WI38 (cell line): Measurements from ENCODE around the gene PRDM11.
A peak's percentile ranks its signal among the peaks of the same experiment; 100 is the strongest.

Experiments used
- H3K4me3 ChIP-seq: 2 replicates; pipeline ENCODE4 v1.5.1; 2011; ENCODE audit warnings: low read depth, mild to moderate bottlenecking, control low read depth, low read length
- TF ChIP-seq, protein P1 (sequence below): IDR thresholded peaks from 2 replicates; pipeline ENCODE4 v1.5.1; 2012; ENCODE audit warnings: low read depth, mild to moderate bottlenecking, control low read depth, low read length

PRDM11 gene

DNA sequence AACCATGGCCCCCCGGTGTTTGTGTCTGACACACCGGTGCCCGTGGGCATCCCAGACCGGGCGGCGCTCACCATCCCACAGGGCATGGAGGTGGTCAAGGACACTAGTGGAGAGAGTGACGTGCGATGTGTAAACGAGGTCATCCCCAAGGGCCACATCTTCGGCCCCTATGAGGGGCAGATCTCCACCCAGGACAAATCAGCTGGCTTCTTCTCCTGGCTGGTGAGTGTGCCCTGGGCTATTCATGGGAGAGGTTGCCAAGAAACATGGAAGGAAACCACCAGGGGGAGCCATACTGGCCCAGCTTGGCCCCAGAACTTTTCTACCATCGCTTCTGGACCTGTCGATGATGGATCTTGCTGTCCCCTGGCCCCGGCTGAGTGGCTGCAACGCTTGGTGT is 36.5 kb downstream of the PRDM11 start:
- TF ChIP-seq, protein P1, sequence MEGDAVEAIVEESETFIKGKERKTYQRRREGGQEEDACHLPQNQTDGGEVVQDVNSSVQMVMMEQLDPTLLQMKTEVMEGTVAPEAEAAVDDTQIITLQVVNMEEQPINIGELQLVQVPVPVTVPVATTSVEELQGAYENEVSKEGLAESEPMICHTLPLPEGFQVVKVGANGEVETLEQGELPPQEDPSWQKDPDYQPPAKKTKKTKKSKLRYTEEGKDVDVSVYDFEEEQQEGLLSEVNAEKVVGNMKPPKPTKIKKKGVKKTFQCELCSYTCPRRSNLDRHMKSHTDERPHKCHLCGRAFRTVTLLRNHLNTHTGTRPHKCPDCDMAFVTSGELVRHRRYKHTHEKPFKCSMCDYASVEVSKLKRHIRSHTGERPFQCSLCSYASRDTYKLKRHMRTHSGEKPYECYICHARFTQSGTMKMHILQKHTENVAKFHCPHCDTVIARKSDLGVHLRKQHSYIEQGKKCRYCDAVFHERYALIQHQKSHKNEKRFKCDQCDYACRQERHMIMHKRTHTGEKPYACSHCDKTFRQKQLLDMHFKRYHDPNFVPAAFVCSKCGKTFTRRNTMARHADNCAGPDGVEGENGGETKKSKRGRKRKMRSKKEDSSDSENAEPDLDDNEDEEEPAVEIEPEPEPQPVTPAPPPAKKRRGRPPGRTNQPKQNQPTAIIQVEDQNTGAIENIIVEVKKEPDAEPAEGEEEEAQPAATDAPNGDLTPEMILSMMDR = peak; percentile 36; the same call in 1 of the 2 replicates
- no peak overlapping the region for H3K4me3 ChIP-seq

DNA sequence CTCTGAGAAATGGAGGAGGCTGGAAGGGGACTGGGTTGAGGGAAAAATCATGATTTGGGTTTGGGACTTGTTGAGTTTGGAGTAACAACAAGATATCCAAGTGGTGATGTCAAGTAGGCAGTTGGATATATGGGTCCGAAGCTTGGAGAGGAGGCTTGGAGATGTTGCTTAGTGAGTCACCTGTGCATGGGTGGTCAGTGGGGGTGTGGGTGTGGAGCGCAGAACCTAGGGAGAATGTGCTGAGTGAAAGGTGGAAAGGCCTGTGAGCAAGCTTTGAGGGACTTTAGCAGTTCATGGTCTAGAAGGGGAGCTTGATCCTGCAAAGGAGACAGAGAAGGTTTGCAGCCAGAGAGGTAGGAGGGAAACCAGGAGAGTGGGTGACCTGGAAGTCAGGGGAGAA is 38.2 kb downstream of the PRDM11 start:
- H3K4me3 ChIP-seq = no peak overlapping the region
- TF ChIP-seq, protein P1 = no peak

DNA sequence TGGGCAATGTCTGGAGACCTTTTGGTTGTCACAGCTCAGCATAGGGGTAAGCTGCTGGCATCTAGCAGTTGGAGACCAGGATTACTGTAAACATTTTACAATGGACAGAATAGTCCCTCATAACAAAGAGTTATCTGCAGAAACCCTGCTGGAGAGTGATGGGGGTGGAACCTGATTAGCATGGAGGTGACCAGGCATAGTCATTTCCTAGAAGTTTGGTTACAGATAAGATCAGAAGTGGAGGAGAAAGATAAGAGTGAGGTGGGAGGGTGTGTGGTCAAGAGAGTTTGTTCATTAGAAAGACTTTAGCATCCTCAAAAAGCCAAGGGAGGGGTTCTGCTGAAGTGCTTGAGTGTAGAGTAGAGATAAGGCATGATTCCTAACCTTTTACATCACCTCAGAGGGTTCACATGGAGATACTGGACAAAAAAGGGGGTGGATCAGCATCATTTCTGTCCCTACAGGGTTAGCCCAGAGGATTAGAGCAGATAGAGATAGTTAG is 38.8 kb downstream of the PRDM11 start:
- TF ChIP-seq, protein P1 = no peak
- no peak overlapping the region for H3K4me3 ChIP-seq

DNA sequence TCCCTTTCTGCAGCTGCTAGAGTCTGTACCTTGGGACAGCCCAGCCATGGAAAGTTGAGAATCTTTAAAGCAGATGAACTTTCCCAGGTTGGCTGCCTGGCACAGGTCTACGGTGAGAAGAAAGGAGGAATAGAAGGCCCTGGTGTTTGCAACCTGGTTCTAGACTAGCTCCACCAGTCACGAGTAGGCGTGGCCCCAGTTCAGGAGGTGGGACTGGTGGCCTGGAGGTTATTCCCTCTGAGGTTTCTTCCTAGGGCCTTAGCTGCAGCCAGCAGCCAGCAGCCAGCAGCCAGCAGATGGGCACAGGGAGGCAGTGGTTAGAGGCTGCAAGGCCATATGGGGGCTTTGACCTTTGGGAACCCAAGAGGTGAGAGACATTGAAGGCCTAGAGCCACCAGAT is 40.9 kb downstream of the PRDM11 start:
- TF ChIP-seq, protein P1 = no peak

DNA sequence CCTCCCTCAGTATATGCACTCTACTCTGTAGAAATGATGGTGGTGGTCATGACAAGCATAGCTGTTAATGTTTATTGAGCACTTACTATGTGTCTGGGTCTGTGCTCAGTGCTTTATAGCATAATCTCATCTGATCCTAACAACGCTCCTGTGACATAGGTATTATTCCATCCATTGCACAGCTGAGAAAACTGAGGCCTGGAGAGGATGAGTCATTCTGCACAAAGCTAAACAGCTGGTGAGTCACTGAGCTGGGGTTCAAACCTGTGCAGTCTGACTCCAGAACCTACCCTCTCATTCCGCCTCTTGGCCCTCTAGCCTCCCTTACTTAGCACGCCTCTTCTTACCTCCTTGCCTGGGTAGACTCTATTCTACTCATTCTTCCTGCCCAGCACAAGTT is 41.7 kb downstream of the PRDM11 start:
- H3K4me3 ChIP-seq = no peak overlapping the region
- TF ChIP-seq, protein P1 = no peak

More for the DNA sequence above, 40.9 kb downstream of the PRDM11 start:
- H3K4me3 ChIP-seq = no peak overlapping the region

DNA sequence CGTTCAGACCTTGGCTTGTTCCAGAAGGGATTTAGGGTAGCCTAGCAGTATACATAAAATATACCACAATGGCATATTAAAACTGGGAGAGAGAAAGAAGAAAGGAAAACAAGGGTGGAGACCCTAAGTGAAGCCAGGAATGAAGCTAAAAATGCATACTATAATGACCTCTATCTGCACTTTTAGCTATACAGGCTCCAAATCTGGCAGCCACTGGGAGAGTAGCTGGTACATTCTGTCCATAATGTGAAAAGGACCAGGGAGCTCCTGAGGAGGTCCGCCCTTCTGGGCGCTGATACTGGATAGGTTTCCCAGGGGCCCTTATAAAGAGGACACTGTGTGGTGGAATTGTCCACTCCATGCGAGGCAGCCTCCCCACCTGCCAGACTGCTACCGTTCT is 42.8 kb downstream of the PRDM11 start:
- TF ChIP-seq, protein P1 = no peak
- no peak overlapping the region for H3K4me3 ChIP-seq

DNA sequence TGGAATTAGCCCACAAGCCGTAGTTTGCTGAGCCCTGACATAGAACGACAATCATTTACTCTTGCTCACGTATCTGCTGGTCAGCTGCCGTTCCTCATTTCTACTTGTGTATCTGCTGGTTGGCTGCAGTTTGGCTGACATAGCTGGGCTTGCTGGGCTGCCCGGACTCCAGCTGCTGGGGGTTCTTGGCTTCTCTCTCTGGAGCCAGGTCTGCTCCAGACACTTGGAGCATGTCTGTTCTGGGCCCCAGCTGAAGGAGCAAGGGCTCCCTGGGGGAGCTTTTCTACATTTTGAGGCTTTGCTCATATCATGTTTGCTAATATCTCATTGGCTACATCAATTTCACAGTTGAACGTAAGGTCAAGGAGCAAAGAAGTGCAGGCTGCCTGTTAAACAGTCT is 47.3 kb downstream of the PRDM11 start:
- no peak overlapping the region for H3K4me3 ChIP-seq
- TF ChIP-seq, protein P1 = no peak
